Central memory CD8-positive, alpha-beta T cell (primary cell): ENCODE measurements around the gene NNAT.

Experiments
- ATAC-seq: fragments of 150-1000 bp; cut with Tn5 transposase; replicated peaks from 2 replicates; pipeline ENCODE4 v1.10.0; 2022; ENCODE audit warnings: mild to moderate bottlenecking, moderate FRiP score, moderate number of reproducible peaks; ENCODE audit not compliant: poor library complexity, severe bottlenecking; ENCODE audit errors: extremely low read depth
- DNase-seq, 2 donors: peaks; one replicate each; pipeline ENCODE4 v3.0.0; 2021; ENCODE audit warnings: low spot score in 2 of 2
- H3K27ac Mint-ChIP-seq: one replicate; pipeline ENCODE4 v1.8.0; 2022; ENCODE audit warnings: low read depth, mild to moderate bottlenecking, moderate library complexity, mixed read lengths
- H3K27me3 Mint-ChIP-seq: one replicate; pipeline ENCODE4 v1.8.0; 2022; ENCODE audit warnings: mixed read lengths
- H3K36me3 Mint-ChIP-seq: one replicate; pipeline ENCODE4 v1.8.0; 2022; ENCODE audit warnings: mild to moderate bottlenecking, moderate library complexity, mixed read lengths; ENCODE audit not compliant: insufficient read depth
- H3K4me1 Mint-ChIP-seq: one replicate; pipeline ENCODE4 v1.8.0; 2022; ENCODE audit warnings: mixed read lengths
- H3K4me3 Mint-ChIP-seq: one replicate; pipeline ENCODE4 v1.8.0; 2022; ENCODE audit warnings: mild to moderate bottlenecking, moderate library complexity, mixed read lengths
- H3K9me3 Mint-ChIP-seq: one replicate; pipeline ENCODE4 v1.8.0; 2022; ENCODE audit warnings: mixed read lengths

NNAT gene

GRCh38 chr20:37505263-37506151 lies 15.5 kb upstream of the NNAT start:
- H3K27ac Mint-ChIP-seq: no peak overlapping the region
- no peaks in the 10 kb centered on the region for H3K9me3 Mint-ChIP-seq
- peaks cover 2% of the 10 kb centered on the region for H3K36me3 Mint-ChIP-seq
- DNase-seq: no peak
- no peaks in the 10 kb centered on the region for H3K27me3 Mint-ChIP-seq
- H3K4me1 Mint-ChIP-seq: peaks cover 4% of the 10 kb centered on the region
- no peak overlapping the region for H3K4me3 Mint-ChIP-seq
- ATAC-seq: no peak

- Mint-ChIP-seq H3K36me3 (peaks cover 5% of the 10 kb centered on the region), H3K4me1 (peaks cover 11% of the 10 kb centered on the region), H3K4me3 (no peak overlapping the region), H3K9me3 (no peaks in the 10 kb centered on the region), H3K27me3 (no peaks in the 10 kb centered on the region), H3K27ac (no peak overlapping the region)
- no peak for DNase-seq
- no peak for ATAC-seq
Measured at GRCh38 chr20:37506152-37506725, 14.8 kb upstream of the NNAT start.

GRCh38 chr20:37510226-37510625 lies 10.8 kb upstream of the NNAT start:
- Mint-ChIP-seq H3K27me3 (no peaks in the 10 kb centered on the region), H3K4me3 (no peak overlapping the region), H3K4me1 (peaks cover 30% of the 10 kb centered on the region), H3K27ac (no peak overlapping the region), H3K9me3 (no peaks in the 10 kb centered on the region), H3K36me3 (peaks cover 9% of the 10 kb centered on the region)
- no peak for ATAC-seq
- DNase-seq: no peak

- DNase-seq (no peak), ATAC-seq (no peak)
- peaks cover 42% of the 10 kb centered on the region for H3K4me1 Mint-ChIP-seq
- no peak overlapping the region for H3K27ac Mint-ChIP-seq
- H3K9me3 Mint-ChIP-seq: no peaks in the 10 kb centered on the region
- H3K4me3 Mint-ChIP-seq: no peak overlapping the region
- no peaks in the 10 kb centered on the region for H3K27me3 Mint-ChIP-seq
- peaks cover 12% of the 10 kb centered on the region for H3K36me3 Mint-ChIP-seq
Measured at GRCh38 chr20:37511610-37512275, 9.3 kb upstream of the NNAT start.

GRCh38 chr20:37513779-37514359 lies 7.2 kb upstream of the NNAT start:
- H3K4me1 Mint-ChIP-seq: peaks cover 61% of the 10 kb centered on the region
- no peak overlapping the region for H3K27ac Mint-ChIP-seq
- no peaks in the 10 kb centered on the region for H3K27me3 Mint-ChIP-seq
- ATAC-seq: no peak
- H3K36me3 Mint-ChIP-seq: peaks cover 25% of the 10 kb centered on the region
- DNase-seq: no peak
- H3K9me3 Mint-ChIP-seq: no peaks in the 10 kb centered on the region
- H3K4me3 Mint-ChIP-seq: no peak overlapping the region

GRCh38 chr20:37515876-37516275 lies 5.2 kb upstream of the NNAT start:
- H3K27me3 Mint-ChIP-seq: no peaks in the 10 kb centered on the region
- ATAC-seq: no peak
- H3K9me3 Mint-ChIP-seq: no peaks in the 10 kb centered on the region
- no peak overlapping the region for H3K27ac Mint-ChIP-seq
- H3K4me3 Mint-ChIP-seq: no peak overlapping the region
- DNase-seq: no peak
- H3K36me3 Mint-ChIP-seq: peaks cover 23% of the 10 kb centered on the region
- H3K4me1 Mint-ChIP-seq: peaks cover 66% of the 10 kb centered on the region

GRCh38 chr20:37516811-37517750 lies 4.0 kb upstream of the NNAT start:
- no peak for ATAC-seq
- H3K4me1 Mint-ChIP-seq: peaks cover 56% of the 10 kb centered on the region
- H3K9me3 Mint-ChIP-seq: no peaks in the 10 kb centered on the region
- DNase-seq: no peak
- H3K27ac Mint-ChIP-seq: no peak overlapping the region
- H3K4me3 Mint-ChIP-seq: no peak overlapping the region
- H3K36me3 Mint-ChIP-seq: peaks cover 23% of the 10 kb centered on the region
- H3K27me3 Mint-ChIP-seq: no peaks in the 10 kb centered on the region

GRCh38 chr20:37518059-37518458 lies 3.0 kb upstream of the NNAT start:
- ATAC-seq: no peak
- H3K4me3 Mint-ChIP-seq: no peak overlapping the region
- no peaks in the 10 kb centered on the region for H3K9me3 Mint-ChIP-seq
- no peaks in the 10 kb centered on the region for H3K27me3 Mint-ChIP-seq
- DNase-seq: no peak
- H3K27ac Mint-ChIP-seq: peak overlapping the region; percentile 16
- peaks cover 25% of the 10 kb centered on the region for H3K36me3 Mint-ChIP-seq
- H3K4me1 Mint-ChIP-seq: peaks cover 54% of the 10 kb centered on the region

GRCh38 chr20:37518606-37519507 lies 2.2 kb upstream of the NNAT start:
- peaks cover 62% of the 10 kb centered on the region for H3K4me1 Mint-ChIP-seq
- peaks cover 25% of the 10 kb centered on the region for H3K36me3 Mint-ChIP-seq
- H3K4me3 Mint-ChIP-seq: no peak overlapping the region
- H3K27me3 Mint-ChIP-seq: no peaks in the 10 kb centered on the region
- H3K9me3 Mint-ChIP-seq: no peaks in the 10 kb centered on the region
- ATAC-seq (no peak), DNase-seq (no peak)
- no peak overlapping the region for H3K27ac Mint-ChIP-seq

- Mint-ChIP-seq H3K9me3 (no peaks in the 10 kb centered on the region), H3K27me3 (no peaks in the 10 kb centered on the region), H3K4me3 (no peak overlapping the region), H3K27ac (no peak overlapping the region), H3K36me3 (peaks cover 25% of the 10 kb centered on the region), H3K4me1 (peaks cover 66% of the 10 kb centered on the region)
- ATAC-seq (no peak), DNase-seq (no peak)
Measured at GRCh38 chr20:37519508-37520418, 1.3 kb upstream of the NNAT start.
